GM18861 (cell line): Measurements from ENCODE around the gene PPIA.
"Not testable (repeated sequence)": the region's sequence is repeated elsewhere in the genome, so short reads cannot be mapped to it uniquely, and the experiment has no call there.

Experiments used
- ATAC-seq: cut with Tn5 transposase; IDR thresholded peaks from one replicate; pipeline ENCODE4 v1.9.1; 2021; ENCODE audit not compliant: unreplicated experiment

Gene PPIA

GRCh38 chr7:44819292-44819691 is 22.8 kb downstream of the PPIA start:
- no peak for ATAC-seq

- ATAC-seq, result no peak
These were observed 26.8 kb downstream of the PPIA start for GRCh38 chr7:44823255-44823781.

- ATAC-seq, result no peak
These were observed 28.5 kb downstream of the PPIA start for GRCh38 chr7:44824894-44825526.

GRCh38 chr7:44827567-44827966 is 31.1 kb downstream of the PPIA start:
- ATAC-seq, result no peak

GRCh38 chr7:44838751-44839150 is 42.3 kb downstream of the PPIA start:
- ATAC-seq, result no peak

GRCh38 chr7:44842675-44843074 is 46.2 kb downstream of the PPIA start:
- ATAC-seq, result not testable (repeated sequence)

- not testable (repeated sequence) for ATAC-seq
These were observed 47.0 kb downstream of the PPIA start for GRCh38 chr7:44843440-44843839.

- ATAC-seq, result no peak
These were observed 49.0 kb downstream of the PPIA start for GRCh38 chr7:44845451-44845850.

- ATAC-seq, result not testable (repeated sequence)
These were observed 49.9 kb downstream of the PPIA start for GRCh38 chr7:44846390-44846789.

GRCh38 chr7:44846816-44847508 is 50.5 kb downstream of the PPIA start:
- ATAC-seq, result no peak

- peak; percentile 57 for ATAC-seq
These were observed 51.0 kb downstream of the PPIA start for GRCh38 chr7:44847509-44847919.

GRCh38 chr7:44847920-44848634 is 51.6 kb downstream of the PPIA start, which contains the start of gene H2AZ2:
Gene H2AZ2 (minus strand): TSS chr7:44848087. CDS start chr7:44847971, 116 bp downstream.
- peak; percentile 82 for ATAC-seq

- no peak for ATAC-seq
These were observed 52.9 kb downstream of the PPIA start for GRCh38 chr7:44849259-44849884.

GRCh38 chr7:44849885-44850544 is 53.5 kb downstream of the PPIA start:
- ATAC-seq, result no peak

GRCh38 chr7:44852590-44852989 is 56.1 kb downstream of the PPIA start:
- no peak for ATAC-seq
